Heart right ventricle (tissue), 16 donors: ENCODE measurements around the gene RNF144B. TPM values are rescaled to one million over a fixed set of nuclear protein-coding genes. Genes with fewer than 3 reads are reported as not detected.

Experiments used
- ATAC-seq, 8 donors: fragments of 200-7000 bp; cut with Tn5 transposase; one replicate each; pipeline ENCODE4 v1.9.1; 2020; ENCODE audit warnings: mild to moderate bottlenecking in 8 of 8, moderate library complexity in 8 of 8, moderate number of reproducible peaks in 1 of 8
- DNase-seq, 2 donors: peaks; one replicate each; pipeline ENCODE4 v3.0.0-alpha.2; 2020
- H3K27ac ChIP-seq, 10 donors: fragments of 200-600 bp; sonication (generic) in 2 of 10; one replicate each; pipeline versions ENCODE4 v1.5.0 to v1.8.0; 2020 to 2022; ENCODE audit warnings: mild to moderate bottlenecking in 3 of 10
- H3K27me3 ChIP-seq, 7 donors: fragments of 200-600 bp; one replicate each; pipeline ENCODE4 v1.8.0; 2021 to 2022; ENCODE audit warnings: mild to moderate bottlenecking in 2 of 7
- H3K36me3 ChIP-seq, 9 donors: fragments of 200-600 bp; sonication (generic) in 1 of 9; one replicate each; pipeline versions ENCODE4 v1.5.0 to v1.8.0; 2020 to 2022; ENCODE audit warnings: mild to moderate bottlenecking in 2 of 9
- H3K4me1 ChIP-seq, 9 donors: fragments of 200-600 bp; sonication (generic) in 1 of 9; one replicate each; pipeline versions ENCODE4 v1.5.0 to v1.8.0; 2020 to 2022; ENCODE audit warnings: mild to moderate bottlenecking in 4 of 9
- H3K4me3 ChIP-seq, 10 donors: fragments of 200-600 bp; sonication (generic) in 2 of 10; one replicate each; pipeline versions ENCODE4 v1.5.0 to v1.8.0; 2020 to 2022; ENCODE audit warnings: mild to moderate bottlenecking in 7 of 10, moderate library complexity in 2 of 10
- H3K9me3 ChIP-seq, 11 donors: fragments of 200-600 bp in 10 of 11; sonication (generic) in 2 of 11; one replicate each; pipeline versions ENCODE4 v1.5.0 to v1.8.0; 2013 to 2022; ENCODE audit warnings: mild to moderate bottlenecking in 2 of 11, control low read depth in 1 of 11, moderate library complexity in 1 of 11
- whole genome bisulfite sequencing, 2 donors: extraction: QIAGEN DNeasy Blood & Tissue Kit; methylation state at CpG; one replicate each; pipeline ENCODE4 v1.1.7; 2013; ENCODE audit warnings: inconsistent platforms in 1 of 2; 5-methylcytosine and 5-hydroxymethylcytosine counted together
- intact Hi-C, 10 donors: fragments of 100-400 bp; cut with DNase I; formaldehyde crosslinking; loops; one replicate each; pipeline versions ENCODE4 v1.11.1 to v1.14.2; 2022
- polyA plus RNA-seq, 2 donors: library from polyadenylated mRNA; stranded (reverse); fragments of 200-250 nt; gene quantifications; one replicate each; pipeline ENCODE4 v1.2.3, GENCODE V29; 2013
- total RNA-seq, 10 donors: library from RNA; stranded (reverse); fragmentation: NEBNext Ultra II Directional in 3 of 10; extraction: Animal tissue kit (Norgen Biotek cat#: 25700) in 3 of 10; gene quantifications; one replicate each; pipeline versions ENCODE4 v1.2.1 to v1.2.4, GENCODE V29; 2021 to 2023
- TF ChIP-seq, protein P1 (sequence below), 9 donors: fragments of 200-600 bp; sonication (generic) in 2 of 9; IDR thresholded peaks; one replicate each; pipeline versions ENCODE4 v1.5.0 to v1.8.0; 2021 to 2022; ENCODE audit warnings: antibody characterized with exemption in 9 of 9, mild to moderate bottlenecking in 5 of 9, moderate library complexity in 1 of 9
- donor health status: Arrhythmogenic right ventricular cardiomyopathy.
- donor health status: ischemic (EF 13 %, LVEDD 7.1; RV severe dilation, severe dysfunction).
- donor health status: healthy with polysubstance abuse.
- donor health status: DM: no; HTN: yes; CAD: no.
- donor health status: DM: no; HTN: no; CAD: no.
- donor health status: ischemic (EF 25% LVEDD 6.9; RV normal size, moderate dysfunction).
- donor health status: ischemic (EF 25% LVEDD 5.7; RV mildly dilated, moderate dysfunction).
- donor health status: healthy.
- donor health status: DM: yes; HTN: yes; CAD: no.
- donor health status: Ischemic cardiomyopathy.
- donor health status: ischemic (EF 35%, LVEDD 5.7; RV mildly dilated, moderate dysfunction).
- donor health status: nonischemic (EF 11% LVEDD 7.7; RV severe dilation, severe dysfunction).
- donor health status: DM: yes; HTN: yes; CAD: no.
- donor health status: PGD.
- donor health status: ischemic (EF 29% LVEDD 5.4; RV normal size, mild dysfunction).
- donor health status: nonischemic (EF 23%, LVEDD 6.1; RV moderate dilation, normal function).

RNF144B gene
- total and polyA plus RNA-seq, 12 donors = 4.6 to 25.5 (median 9.4) TPM

DNA sequence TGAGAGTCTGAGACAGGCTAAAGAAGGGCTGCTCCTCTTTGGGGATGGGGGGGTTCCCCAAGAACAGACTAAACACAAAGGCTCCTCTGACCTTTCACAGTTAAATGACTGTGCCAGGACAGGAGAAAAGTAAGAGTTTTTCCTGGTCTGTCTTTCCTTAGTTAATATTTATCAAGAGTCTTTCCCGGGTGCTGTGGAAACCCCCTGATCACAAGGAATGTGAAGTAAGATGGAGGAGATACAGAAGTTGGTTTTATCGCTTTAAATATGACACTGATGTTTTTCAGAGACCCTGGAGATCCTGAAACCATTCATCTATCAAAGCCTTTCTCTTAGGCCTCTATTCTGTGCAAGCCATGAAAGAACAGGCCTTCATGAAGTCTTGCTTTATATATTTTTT lies 105.8 kb downstream of the RNF144B start:
- WGBS, 2 donors = 85 to 86% methylated on average over 2 of the region's 2 CpGs
- Histone ChIP-seq H3K27ac (no peak overlapping the region), H3K27me3 (no peaks in the 10 kb centered on the region), H3K9me3 (no peaks in the 10 kb centered on the region), H3K4me1 (no peaks in the 10 kb centered on the region), H3K36me3 (no peaks in the 10 kb centered on the region), H3K4me3 (no peak overlapping the region)
- TF ChIP-seq, protein P1, sequence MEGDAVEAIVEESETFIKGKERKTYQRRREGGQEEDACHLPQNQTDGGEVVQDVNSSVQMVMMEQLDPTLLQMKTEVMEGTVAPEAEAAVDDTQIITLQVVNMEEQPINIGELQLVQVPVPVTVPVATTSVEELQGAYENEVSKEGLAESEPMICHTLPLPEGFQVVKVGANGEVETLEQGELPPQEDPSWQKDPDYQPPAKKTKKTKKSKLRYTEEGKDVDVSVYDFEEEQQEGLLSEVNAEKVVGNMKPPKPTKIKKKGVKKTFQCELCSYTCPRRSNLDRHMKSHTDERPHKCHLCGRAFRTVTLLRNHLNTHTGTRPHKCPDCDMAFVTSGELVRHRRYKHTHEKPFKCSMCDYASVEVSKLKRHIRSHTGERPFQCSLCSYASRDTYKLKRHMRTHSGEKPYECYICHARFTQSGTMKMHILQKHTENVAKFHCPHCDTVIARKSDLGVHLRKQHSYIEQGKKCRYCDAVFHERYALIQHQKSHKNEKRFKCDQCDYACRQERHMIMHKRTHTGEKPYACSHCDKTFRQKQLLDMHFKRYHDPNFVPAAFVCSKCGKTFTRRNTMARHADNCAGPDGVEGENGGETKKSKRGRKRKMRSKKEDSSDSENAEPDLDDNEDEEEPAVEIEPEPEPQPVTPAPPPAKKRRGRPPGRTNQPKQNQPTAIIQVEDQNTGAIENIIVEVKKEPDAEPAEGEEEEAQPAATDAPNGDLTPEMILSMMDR (IDR thresholded peaks at IDR 0.05) = no peak
- ATAC-seq (no peak), DNase-seq (no peak)
- intact Hi-C loops = no loop called here

DNA sequence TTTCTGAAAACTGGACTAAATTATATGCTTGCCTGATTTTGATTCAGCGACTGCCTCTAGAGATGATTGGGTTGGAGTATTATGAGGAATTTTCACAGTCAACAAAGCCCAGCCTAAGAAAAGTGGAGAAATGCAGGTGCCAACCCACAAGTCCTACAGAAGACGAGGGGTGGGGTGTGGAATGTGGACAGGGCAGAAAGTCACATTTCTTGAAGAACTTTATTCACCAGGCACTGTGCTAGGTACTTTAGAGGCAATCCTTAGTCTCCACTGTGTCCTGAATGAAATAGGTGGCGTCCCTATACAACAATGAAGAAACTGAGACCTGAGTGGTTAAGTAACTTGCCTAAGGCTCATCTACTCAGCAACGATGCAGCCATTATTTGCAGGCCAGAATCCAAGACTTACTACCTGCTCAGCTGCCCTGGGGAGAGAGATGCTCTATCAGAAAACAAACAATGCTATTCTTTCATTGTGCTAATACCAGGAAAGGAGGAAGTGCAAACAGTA lies 106.3 kb downstream of the RNF144B start:
- intact Hi-C loops = no loop called here
- Histone ChIP-seq H3K36me3 (no peaks in the 10 kb centered on the region), H3K4me1 (no peaks in the 10 kb centered on the region), H3K4me3 (no peak overlapping the region), H3K27me3 (peaks cover 0 to 3% (median 0%) of the 10 kb centered on the region in 7 donors), H3K9me3 (no peaks in the 10 kb centered on the region), H3K27ac (no peak overlapping the region)
- no peak for ATAC-seq
- WGBS, 2 donors = 81 to 89% methylated on average over 4 of the region's 4 CpGs
- TF ChIP-seq, protein P1 (IDR thresholded peaks at IDR 0.05) = no peak
- no peak for DNase-seq

DNA sequence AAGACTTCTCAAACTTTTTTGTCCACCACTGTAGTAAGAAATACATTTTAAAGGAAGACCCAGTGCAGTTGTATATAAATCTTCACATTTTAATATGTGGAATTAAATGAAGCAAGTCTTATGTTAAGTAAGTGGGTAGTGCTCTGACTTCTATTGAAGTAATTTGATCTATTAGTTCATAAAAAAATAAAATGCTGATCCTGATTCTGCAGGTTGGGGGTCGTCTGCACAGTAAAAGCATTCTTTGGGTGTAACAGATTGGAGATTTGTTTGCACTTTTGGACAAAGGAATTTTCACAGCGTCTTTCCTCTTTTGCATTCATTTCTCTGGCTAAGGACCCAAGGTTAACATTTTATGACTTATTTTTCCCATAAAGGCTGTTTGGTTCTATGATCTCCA lies 106.8 kb downstream of the RNF144B start:
- Histone ChIP-seq H3K4me1 (no peaks in the 10 kb centered on the region), H3K9me3 (no peaks in the 10 kb centered on the region), H3K27ac (no peak overlapping the region), H3K4me3 (no peak overlapping the region), H3K27me3 (peaks cover 0 to 3% (median 0%) of the 10 kb centered on the region in 7 donors), H3K36me3 (no peaks in the 10 kb centered on the region)
- TF ChIP-seq, protein P1 (IDR thresholded peaks at IDR 0.05) = no peak
- ATAC-seq (no peak), DNase-seq (no peak)
- WGBS, 2 donors = 46 to 52% methylated on average over 2 of the region's 2 CpGs
- intact Hi-C loops = no loop called here

DNA sequence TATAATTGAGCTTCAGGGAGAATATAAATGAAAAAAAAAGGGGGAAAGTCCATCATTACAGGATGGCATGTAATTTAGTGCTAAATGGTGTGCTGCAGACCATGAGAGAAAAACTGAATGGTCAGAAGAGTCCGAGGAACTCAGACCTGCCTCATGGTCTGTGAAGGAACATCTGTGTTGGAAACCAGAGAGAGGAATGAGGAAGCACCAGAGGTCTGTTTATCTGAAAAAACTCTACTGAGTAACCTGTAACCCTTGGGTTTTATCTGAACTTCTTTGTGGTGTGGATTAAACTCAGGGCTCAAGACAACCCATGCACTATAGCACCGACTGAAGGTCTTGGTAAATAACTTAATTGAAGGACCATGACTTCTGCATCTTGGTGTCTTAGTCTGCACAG lies 108.1 kb downstream of the RNF144B start:
- H3K27ac ChIP-seq = no peak overlapping the region
- TF ChIP-seq, protein P1 (IDR thresholded peaks at IDR 0.05) = no peak
- H3K36me3 ChIP-seq = no peaks in the 10 kb centered on the region
- H3K9me3 ChIP-seq = no peaks in the 10 kb centered on the region
- no peak for ATAC-seq
- intact Hi-C loops = no loop called here
- no peak overlapping the region for H3K4me3 ChIP-seq
- WGBS, 2 donors = 88 to 92% methylated on average over 2 of the region's 2 CpGs
- H3K27me3 ChIP-seq = peaks cover 0 to 3% (median 0%) of the 10 kb centered on the region in 7 donors
- no peak for DNase-seq
- H3K4me1 ChIP-seq = no peaks in the 10 kb centered on the region
